Mesenchymal stem cell (in vitro differentiated cells and primary cell): Measurements from ENCODE around the gene PRR13.

ENCODE experiments used
- DNase-seq: peaks from one replicate; pipeline ENCODE4 v3.0.0-alpha.2; 2013
- H2AFZ ChIP-seq: one replicate; pipeline ENCODE4 v1.6.1; 2013; ENCODE audit warnings: low read depth, mild to moderate bottlenecking, control low read depth, inconsistent platforms, low read length, moderate library complexity
- H2AK5ac ChIP-seq: 2 replicates; pipeline ENCODE4 v1.6.1; 2013; ENCODE audit warnings: low read length, moderate library complexity, mild to moderate bottlenecking, inconsistent platforms; ENCODE audit not compliant: severe bottlenecking
- H2BK120ac ChIP-seq: one replicate; pipeline ENCODE4 v1.6.1; 2013; ENCODE audit warnings: low read depth, mild to moderate bottlenecking, inconsistent platforms, low read length, moderate library complexity
- H2BK12ac ChIP-seq, 2 experiments: one replicate each; pipeline ENCODE4 v1.6.1; 2013; ENCODE audit warnings: inconsistent platforms in 2 of 2, low read length in 2 of 2, mild to moderate bottlenecking in 2 of 2, moderate library complexity in 2 of 2, control low read depth in 1 of 2
- H2BK15ac ChIP-seq: one replicate; pipeline ENCODE4 v1.6.1; 2013; ENCODE audit warnings: mild to moderate bottlenecking, low read depth, inconsistent platforms; ENCODE audit not compliant: poor library complexity, severe bottlenecking
- H2BK5ac ChIP-seq: 2 replicates; pipeline ENCODE4 v1.6.1; 2013; ENCODE audit warnings: low read depth, mild to moderate bottlenecking, low read length, control low read depth, inconsistent platforms; ENCODE audit not compliant: poor library complexity, severe bottlenecking
- H3K14ac ChIP-seq, 2 experiments: one replicate each; pipeline ENCODE4 v1.6.1; 2013; ENCODE audit warnings: inconsistent platforms in 2 of 2, low read length in 2 of 2, control low read depth in 1 of 2, mild to moderate bottlenecking in 1 of 2, moderate library complexity in 1 of 2
- H3K18ac ChIP-seq, 2 experiments: one replicate each; pipeline ENCODE4 v1.6.1; 2013; ENCODE audit warnings: inconsistent platforms in 2 of 2, low read length in 2 of 2, control low read depth in 1 of 2, low read depth in 1 of 2, mild to moderate bottlenecking in 1 of 2
- H3K23ac ChIP-seq, 2 experiments: one replicate each; pipeline ENCODE4 v1.6.1; 2013; ENCODE audit warnings: inconsistent platforms in 2 of 2, low read length in 2 of 2, mild to moderate bottlenecking in 2 of 2, moderate library complexity in 2 of 2, control low read depth in 1 of 2
- H3K27ac ChIP-seq: 2 replicates; pipeline ENCODE4 v1.5.1; 2013; ENCODE audit warnings: mild to moderate bottlenecking, moderate library complexity, low read length, control low read depth, inconsistent platforms; ENCODE audit not compliant: poor library complexity, severe bottlenecking
- H3K27me3 ChIP-seq, 2 experiments: 2 replicates each; pipeline versions ENCODE4 v1.6.1 to v1.7.0; 2013; ENCODE audit warnings: low read length in 2 of 2, mild to moderate bottlenecking in 2 of 2, moderate library complexity in 2 of 2, control low read depth in 1 of 2, inconsistent platforms in 1 of 2; ENCODE audit not compliant: control insufficient read depth in 1 of 2, insufficient read depth in 1 of 2
- H3K36me3 ChIP-seq, 2 experiments: 2 replicates each; pipeline versions ENCODE4 v1.6.1 to v1.7.0; 2013; ENCODE audit warnings: low read length in 2 of 2, control low read depth in 1 of 2, inconsistent platforms in 1 of 2, low read depth in 1 of 2, mild to moderate bottlenecking in 1 of 2; ENCODE audit not compliant: insufficient read depth in 2 of 2, control insufficient read depth in 1 of 2
- H3K4ac ChIP-seq, 2 experiments: one replicate each; pipeline ENCODE4 v1.6.1; 2013; ENCODE audit warnings: inconsistent platforms in 2 of 2, low read length in 2 of 2, mild to moderate bottlenecking in 2 of 2, moderate library complexity in 2 of 2, control low read depth in 1 of 2, low read depth in 1 of 2
- H3K4me1 ChIP-seq: 2 replicates; pipeline ENCODE4 v1.6.1; 2013; ENCODE audit warnings: low read depth, low read length, control low read depth; ENCODE audit not compliant: control insufficient read depth, insufficient read depth
- H3K4me2 ChIP-seq: 2 replicates; pipeline ENCODE4 v1.6.1; 2013; ENCODE audit warnings: low read length, mild to moderate bottlenecking, inconsistent platforms; ENCODE audit not compliant: poor library complexity, severe bottlenecking
- H3K4me3 ChIP-seq, 2 experiments: 2 replicates each; pipeline versions ENCODE4 v1.5.1 to v1.7.0; 2013; ENCODE audit warnings: low read length in 2 of 2, mild to moderate bottlenecking in 2 of 2, control low read depth in 1 of 2, low read depth in 1 of 2; ENCODE audit not compliant: insufficient read depth in 1 of 2
- H3K79me1 ChIP-seq: replicated peaks from 2 replicates; pipeline ENCODE4 v1.6.1; 2013; ENCODE audit warnings: mild to moderate bottlenecking, control low read depth, low read length, inconsistent platforms; ENCODE audit not compliant: poor library complexity, severe bottlenecking
- H3K9ac ChIP-seq: 2 replicates; pipeline ENCODE4 v1.7.0; 2013; ENCODE audit warnings: mild to moderate bottlenecking, low read length, moderate library complexity
- H3K9me3 ChIP-seq: 2 replicates; pipeline ENCODE4 v1.7.0; 2013; ENCODE audit warnings: mild to moderate bottlenecking, low read length; ENCODE audit not compliant: control insufficient read depth
- H4K8ac ChIP-seq: one replicate; pipeline ENCODE4 v1.6.1; 2013; ENCODE audit warnings: inconsistent platforms, mild to moderate bottlenecking, low read length, moderate library complexity
- H4K91ac ChIP-seq: one replicate; pipeline ENCODE4 v1.6.1; 2013; ENCODE audit warnings: mild to moderate bottlenecking, low read length, inconsistent platforms
- WGBS: methylation state at CpG from one replicate; pipeline ENCODE4 v1.1.7; 2013; ENCODE audit warnings: mixed read lengths; 5-methylcytosine and 5-hydroxymethylcytosine counted together

Gene PRR13

DNA sequence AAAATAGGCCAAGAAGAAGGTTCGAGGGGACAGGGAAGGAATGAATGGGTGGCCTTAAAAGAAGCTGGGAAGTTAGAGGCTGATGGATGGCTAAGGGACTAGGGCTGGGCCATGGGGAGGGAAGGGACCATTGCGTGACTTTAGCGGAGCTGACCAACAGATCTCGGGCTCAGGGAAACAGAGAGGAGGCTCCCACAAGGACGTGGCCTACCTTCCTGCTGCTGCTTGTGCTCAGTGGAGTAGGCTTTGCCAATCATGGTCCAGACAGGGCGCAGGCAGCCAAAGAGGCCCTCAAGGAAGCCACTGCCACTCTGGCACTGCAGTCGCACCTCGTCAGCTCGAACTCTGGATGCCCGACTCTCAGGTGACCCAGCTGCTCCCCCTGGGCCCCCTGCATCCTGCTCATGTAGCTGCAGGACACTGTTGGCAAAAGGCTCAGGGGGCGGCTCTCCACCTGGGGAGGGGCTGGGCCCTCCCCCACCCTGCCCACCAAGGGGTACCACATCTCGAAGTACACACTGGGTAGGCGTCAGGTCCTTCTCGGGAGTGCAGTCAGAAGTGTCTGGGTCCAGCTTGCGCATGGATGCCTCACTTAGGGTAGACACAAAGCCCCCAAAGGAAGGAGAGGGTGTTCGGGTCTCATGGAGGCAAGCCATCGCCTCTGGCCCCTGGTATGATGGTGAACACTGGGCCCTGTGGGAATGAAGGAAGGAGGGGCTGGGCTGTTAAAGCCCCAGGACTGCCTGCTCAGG lies 45.4 kb downstream of the PRR13 start:
- no peak overlapping the region for H2BK12ac ChIP-seq
- no peak overlapping the region for H3K23ac ChIP-seq
- peak overlapping the region; percentile 7 for H4K91ac ChIP-seq
- no peak overlapping the region for H3K14ac ChIP-seq
- H2BK5ac ChIP-seq, result no peak overlapping the region
- H2AK5ac ChIP-seq, result peak overlapping the region; percentile 74
- H4K8ac ChIP-seq, result peak overlapping the region; percentile 47
- DNase-seq, result no peak
- no peak overlapping the region for H3K27ac ChIP-seq
- no peaks in the 10 kb centered on the region for H3K9me3 ChIP-seq
- no peak overlapping the region for H3K9ac ChIP-seq
- H3K4me1 ChIP-seq, result peaks cover 22% of the 10 kb centered on the region
- H3K36me3 ChIP-seq, result peaks cover 55 to 70% of the 10 kb centered on the region in 2 experiments
- H3K4me2 ChIP-seq, result no peak overlapping the region
- H2BK120ac ChIP-seq, result no peak overlapping the region
- no peak overlapping the region for H3K4ac ChIP-seq
- H3K4me3 ChIP-seq, result no peak overlapping the region
- no peak overlapping the region for H2AFZ ChIP-seq
- WGBS, result 92% methylated on average over 17 of the region's 17 CpGs
- no peak overlapping the region for H2BK15ac ChIP-seq
- peaks cover 17% of the 10 kb centered on the region for H3K79me1 ChIP-seq
- H3K27me3 ChIP-seq, result no peaks in the 10 kb centered on the region
- no peak overlapping the region for H3K18ac ChIP-seq

DNA sequence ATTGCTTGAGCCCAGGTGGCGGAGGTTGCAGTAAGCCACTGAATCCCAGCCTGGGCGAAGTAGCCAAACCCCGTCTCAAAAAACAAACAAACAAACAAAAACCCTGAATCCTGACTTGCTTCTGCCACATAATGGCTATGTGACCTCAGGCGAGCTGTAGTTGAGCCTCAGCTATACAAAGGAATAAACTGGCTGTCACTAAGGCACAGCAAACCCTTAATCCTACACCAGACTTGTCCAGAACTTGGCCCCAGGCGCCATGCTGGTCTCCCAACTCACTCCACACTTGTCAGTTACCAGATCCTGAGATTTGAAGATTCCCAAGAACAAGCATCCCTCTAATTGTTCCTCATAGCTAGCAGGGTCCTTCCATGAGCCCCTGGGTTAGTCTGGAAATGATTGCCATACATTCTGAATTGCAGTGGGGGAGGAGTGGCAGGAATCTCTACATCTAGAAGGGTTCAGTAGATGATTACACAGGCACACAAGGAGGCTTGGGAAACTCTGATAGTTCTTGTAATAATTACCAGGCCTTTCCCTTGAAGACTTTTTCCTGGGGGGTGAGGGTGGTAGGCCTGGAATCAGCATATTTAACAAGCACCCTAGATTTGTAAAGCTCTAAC lies 47.8 kb downstream of the PRR13 start:
- Histone ChIP-seq H3K4me2 (no peak overlapping the region), H4K91ac (peak overlapping the region; percentile 41), H3K4ac (no peak overlapping the region), H3K9me3 (no peaks in the 10 kb centered on the region), H2BK15ac (no peak overlapping the region), H2BK12ac (no peak overlapping the region), H2BK5ac (peak overlapping the region; percentile 4), H3K79me1 (peaks cover 23% of the 10 kb centered on the region), H3K18ac (no peak overlapping the region), H2AFZ (no peak overlapping the region), H2AK5ac (peak overlapping the region; percentile 93), H3K4me1 (peaks cover 31% of the 10 kb centered on the region), H4K8ac (peak overlapping the region; percentile 2), H2BK120ac (no peak overlapping the region), H3K23ac (no peak overlapping the region), H3K36me3 (peaks cover 32 to 48% of the 10 kb centered on the region in 2 experiments), H3K27ac (peak overlapping the region; percentile 68), H3K4me3 (no peak overlapping the region), H3K14ac (no peak overlapping the region), H3K27me3 (no peaks in the 10 kb centered on the region), H3K9ac (no peak overlapping the region)
- WGBS, result 97% methylated on average over 5 of the region's 5 CpGs
- DNase-seq, result no peak

DNA sequence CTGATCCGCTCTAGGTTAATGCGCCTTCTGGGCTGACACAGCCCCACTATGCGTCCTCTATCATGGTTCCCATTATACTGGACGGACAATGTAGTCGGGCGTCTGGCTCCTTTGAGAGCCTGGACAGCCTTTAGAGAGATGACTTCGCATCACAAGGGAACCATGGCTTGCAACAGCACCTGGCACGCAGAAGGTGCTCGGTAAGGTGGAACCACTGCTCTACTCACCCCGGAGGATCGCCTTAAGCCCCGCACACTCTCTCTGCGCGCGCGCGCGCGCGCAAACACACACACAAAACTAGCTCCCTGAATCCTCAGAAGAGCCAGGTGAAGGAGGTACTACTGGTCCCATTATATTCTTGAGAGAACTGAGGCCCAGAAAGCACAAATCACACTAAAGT lies 50.7 kb downstream of the PRR13 start:
- no peak overlapping the region for H4K8ac ChIP-seq
- no peak overlapping the region for H3K14ac ChIP-seq
- H3K27ac ChIP-seq, result peak overlapping the region; percentile 60
- no peak overlapping the region for H2BK120ac ChIP-seq
- peak overlapping the region; percentile 10 for H2AFZ ChIP-seq
- H3K9ac ChIP-seq, result peak overlapping the region; percentile 85
- no peaks in the 10 kb centered on the region for H3K9me3 ChIP-seq
- peak overlapping the region; percentile 15 to 72 for H3K4me3 ChIP-seq
- H2BK12ac ChIP-seq, result peak overlapping the region; percentile 70 to 74
- H3K79me1 ChIP-seq, result peaks cover 28% of the 10 kb centered on the region
- H4K91ac ChIP-seq, result peak overlapping the region; percentile 74
- H2AK5ac ChIP-seq, result peak overlapping the region; percentile 93
- peak overlapping the region; percentile 40 for H2BK5ac ChIP-seq
- H3K4me2 ChIP-seq, result peak overlapping the region; percentile 54
- peaks cover 8 to 26% of the 10 kb centered on the region in 2 experiments for H3K36me3 ChIP-seq
- H2BK15ac ChIP-seq, result no peak overlapping the region
- H3K23ac ChIP-seq, result no peak overlapping the region
- no peaks in the 10 kb centered on the region for H3K27me3 ChIP-seq
- H3K4ac ChIP-seq, result peak overlapping the region in 1 of 2 experiments; percentile 96
- no peak for DNase-seq
- peak overlapping the region; percentile 14 to 89 for H3K18ac ChIP-seq
- WGBS, result 40% methylated on average over 20 of the region's 20 CpGs
- H3K4me1 ChIP-seq, result peaks cover 30% of the 10 kb centered on the region
